Spleen (tissue), 7 donors: ENCODE data around the gene FCHO2.

Experiments
- POLR2A ChIP-seq, 3 donors: fragments of 450-650 bp; IDR thresholded peaks; one replicate each; pipeline ENCODE4 v1.5.1; 2017; ENCODE audit warnings: antibody characterized with exemption in 3 of 3, mild to moderate bottlenecking in 1 of 3
- POLR2AphosphoS5 ChIP-seq, 3 donors: sonication (generic); formaldehyde crosslinking; IDR thresholded peaks; one replicate each; pipeline ENCODE4 v1.5.1; 2017; ENCODE audit warnings: antibody characterized with exemption in 3 of 3
- TF ChIP-seq, protein P1 (sequence below), 11 experiments: fragments of 200-600 bp in 7 of 11; fragments of 450-650 bp in 4 of 11; sonication (generic) in 4 of 11; IDR thresholded peaks in 8 of 11; conservative IDR thresholded peaks in 3 of 11; 1 replicate in 7 of 11; 2 replicates in 4 of 11; pipeline versions ENCODE4 v1.4.0 to v1.8.0; 2016 to 2021; ENCODE audit warnings: antibody characterized with exemption in 11 of 11, inconsistent platforms in 4 of 11, mild to moderate bottlenecking in 1 of 11
- donor health status: DM: no; HTN: no; CAD: no; lungs with moderate emphysema.
- donor health status: DM: no; HTN: no; CAD: no.
- donor health status: DM: no; HTN: no; CAD: no.

- no peak for TF ChIP-seq POLR2A (IDR thresholded peaks at IDR 0.05)
- TF ChIP-seq, protein P1, sequence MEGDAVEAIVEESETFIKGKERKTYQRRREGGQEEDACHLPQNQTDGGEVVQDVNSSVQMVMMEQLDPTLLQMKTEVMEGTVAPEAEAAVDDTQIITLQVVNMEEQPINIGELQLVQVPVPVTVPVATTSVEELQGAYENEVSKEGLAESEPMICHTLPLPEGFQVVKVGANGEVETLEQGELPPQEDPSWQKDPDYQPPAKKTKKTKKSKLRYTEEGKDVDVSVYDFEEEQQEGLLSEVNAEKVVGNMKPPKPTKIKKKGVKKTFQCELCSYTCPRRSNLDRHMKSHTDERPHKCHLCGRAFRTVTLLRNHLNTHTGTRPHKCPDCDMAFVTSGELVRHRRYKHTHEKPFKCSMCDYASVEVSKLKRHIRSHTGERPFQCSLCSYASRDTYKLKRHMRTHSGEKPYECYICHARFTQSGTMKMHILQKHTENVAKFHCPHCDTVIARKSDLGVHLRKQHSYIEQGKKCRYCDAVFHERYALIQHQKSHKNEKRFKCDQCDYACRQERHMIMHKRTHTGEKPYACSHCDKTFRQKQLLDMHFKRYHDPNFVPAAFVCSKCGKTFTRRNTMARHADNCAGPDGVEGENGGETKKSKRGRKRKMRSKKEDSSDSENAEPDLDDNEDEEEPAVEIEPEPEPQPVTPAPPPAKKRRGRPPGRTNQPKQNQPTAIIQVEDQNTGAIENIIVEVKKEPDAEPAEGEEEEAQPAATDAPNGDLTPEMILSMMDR (IDR thresholded peaks at IDR 0.05 in 8 of 11, conservative IDR thresholded peaks at IDR 0.05 in 3 of 11) = no peak
- TF ChIP-seq POLR2AphosphoS5 (IDR thresholded peaks at IDR 0.05) = peak in 1 of 3 donors; percentile 20
Measured at GRCh38 chr5:72925336-72926010, 30.4 kb upstream of the FCHO2 start.
